ENCODE results near the gene SOX12. TPM values are rescaled to one million over a fixed set of nuclear protein-coding genes. Genes with fewer than 3 reads are reported as not detected.

SOX12 gene
- polyA plus RNA-seq, 3 donors: 0.03 to 0.51 (median 0.12) TPM

- no peaks in the 10 kb centered on the region for H4K20me1 ChIP-seq (ENCODE audit: insufficient read depth, low read length)
- 1% methylated on average over 15 of the region's 43 CpGs for WGBS (ENCODE audit: insufficient coverage)
- H3K9me3 Mint-ChIP-seq: peaks cover 0 to 5% (median 0%) of the 10 kb centered on the region in 7 donors
- peaks cover 23 to 24% of the 10 kb centered on the region in 2 donors for H3K4me1 ChIP-seq (ENCODE audit: control insufficient read depth in 1 of 2, insufficient read depth in 2 of 2, low read length in 2 of 2)
- peaks cover 12% of the 10 kb centered on the region for H3K4me1 Mint-ChIP-seq
- peak within 1 kb of the TSS; percentile 81 for H3K4me2 ChIP-seq (replicated peaks; ENCODE audit: extremely low read depth, low read length, poor library complexity, severe bottlenecking)
- peaks cover 3% of the 10 kb centered on the region for H3K79me2 ChIP-seq (ENCODE audit: insufficient read depth, low read length)
- H3K9me3 ChIP-seq (replicated peaks in 1 of 2; ENCODE audit: control insufficient read depth in 1 of 2, insufficient read depth in 1 of 2, low read length in 2 of 2): no peaks in the 10 kb centered on the region
- H3K27ac Mint-ChIP-seq: no peak within 1 kb of the TSS
- peaks cover 0 to 2% (median 0%) of the 10 kb centered on the region in 3 donors for H3K27me3 Mint-ChIP-seq (ENCODE audit: low read depth in 3 of 3)
- peak within 1 kb of the TSS; percentile 96 for H2AFZ ChIP-seq (ENCODE audit: insufficient read depth, low read depth, low read length, poor library complexity, severe bottlenecking)
- intact Hi-C loops (cut with micrococcal nuclease): no loop called here
- no peak within 1 kb of the TSS for H3K4me3 Mint-ChIP-seq
- H3K4me3 ChIP-seq (replicated peaks in 1 of 3; ENCODE audit: low read depth in 2 of 3, low read length in 3 of 3): peak within 1 kb of the TSS; percentile 51 to 83 (median 77)
- no peaks in the 10 kb centered on the region for H3K36me3 Mint-ChIP-seq
- no peak for TF ChIP-seq CTCF (IDR thresholded peaks at IDR 0.05)
- H3K36me3 ChIP-seq (replicated peaks in 1 of 2; ENCODE audit: control insufficient read depth in 1 of 2, insufficient read depth in 2 of 2, low read length in 2 of 2): no peaks in the 10 kb centered on the region
- H3K9ac ChIP-seq (ENCODE audit: insufficient read depth, low read length, poor library complexity, severe bottlenecking): peak within 1 kb of the TSS; percentile 68
- H3K27ac ChIP-seq (ENCODE audit: low read depth in 1 of 2, low read length in 2 of 2): peak within 1 kb of the TSS; percentile 70 to 74
- no peaks in the 10 kb centered on the region for H3K27me3 ChIP-seq (ENCODE audit: control insufficient read depth in 2 of 2, insufficient read depth in 2 of 2, low read length in 2 of 2)
- DNase-seq: peak; percentile 90 to 92 (median 92)
Measured at GRCh38 chr20:290084-290831, 35.1 kb upstream of the SOX12 start, which contains the start of gene C20orf96. Gene C20orf96 (minus strand): TSS chr20:290750. CDS start chr20:290610, 140 bp downstream.

GRCh38 chr20:294602-295001, 30.8 kb upstream of the SOX12 start:
- H2AFZ ChIP-seq (ENCODE audit: insufficient read depth, low read depth, low read length, poor library complexity, severe bottlenecking): no peak overlapping the region
- no peak overlapping the region for H3K4me2 ChIP-seq (replicated peaks; ENCODE audit: extremely low read depth, low read length, poor library complexity, severe bottlenecking)
- no peak overlapping the region for H3K4me3 ChIP-seq (replicated peaks in 1 of 3; ENCODE audit: low read depth in 2 of 3, low read length in 3 of 3)
- peaks cover 32% of the 10 kb centered on the region for H3K79me2 ChIP-seq (ENCODE audit: insufficient read depth, low read length)
- H3K9me3 Mint-ChIP-seq: no peaks in the 10 kb centered on the region
- no peak overlapping the region for H3K27ac Mint-ChIP-seq
- no peak overlapping the region for H3K27ac ChIP-seq (ENCODE audit: low read depth in 1 of 2, low read length in 2 of 2)
- peaks cover 39% of the 10 kb centered on the region for H3K4me1 Mint-ChIP-seq
- peaks cover 47 to 59% of the 10 kb centered on the region in 2 donors for H3K4me1 ChIP-seq (ENCODE audit: control insufficient read depth in 1 of 2, insufficient read depth in 2 of 2, low read length in 2 of 2)
- H3K27me3 ChIP-seq (ENCODE audit: control insufficient read depth in 2 of 2, insufficient read depth in 2 of 2, low read length in 2 of 2): no peaks in the 10 kb centered on the region
- no peaks in the 10 kb centered on the region for H3K27me3 Mint-ChIP-seq (ENCODE audit: low read depth in 3 of 3)
- H3K9ac ChIP-seq (ENCODE audit: insufficient read depth, low read length, poor library complexity, severe bottlenecking): no peak overlapping the region
- no peak for TF ChIP-seq CTCF (IDR thresholded peaks at IDR 0.05)
- H3K36me3 ChIP-seq (replicated peaks in 1 of 2; ENCODE audit: control insufficient read depth in 1 of 2, insufficient read depth in 2 of 2, low read length in 2 of 2): no peaks in the 10 kb centered on the region
- H3K36me3 Mint-ChIP-seq: no peaks in the 10 kb centered on the region
- H4K20me1 ChIP-seq (ENCODE audit: insufficient read depth, low read length): peaks cover 12% of the 10 kb centered on the region
- H3K9me3 ChIP-seq (replicated peaks in 1 of 2; ENCODE audit: control insufficient read depth in 1 of 2, insufficient read depth in 1 of 2, low read length in 2 of 2): no peaks in the 10 kb centered on the region
- no peak overlapping the region for H3K4me3 Mint-ChIP-seq
- no peak for DNase-seq
- intact Hi-C loops (cut with micrococcal nuclease): no loop called here
- WGBS (ENCODE audit: insufficient coverage): 97% methylated on average over 5 of the region's 5 CpGs
